ENCODE measurements around the gene PTPA. TPM values are rescaled to one million over a fixed set of nuclear protein-coding genes. Genes with fewer than 3 reads are reported as not detected.
"Not testable (repeated sequence)": the region's sequence is repeated elsewhere in the genome, so short reads cannot be mapped to it uniquely, and the experiment has no call there.

PTPA gene
- total RNA-seq, 1 donor from 2014 or later = 61.9 TPM

DNA sequence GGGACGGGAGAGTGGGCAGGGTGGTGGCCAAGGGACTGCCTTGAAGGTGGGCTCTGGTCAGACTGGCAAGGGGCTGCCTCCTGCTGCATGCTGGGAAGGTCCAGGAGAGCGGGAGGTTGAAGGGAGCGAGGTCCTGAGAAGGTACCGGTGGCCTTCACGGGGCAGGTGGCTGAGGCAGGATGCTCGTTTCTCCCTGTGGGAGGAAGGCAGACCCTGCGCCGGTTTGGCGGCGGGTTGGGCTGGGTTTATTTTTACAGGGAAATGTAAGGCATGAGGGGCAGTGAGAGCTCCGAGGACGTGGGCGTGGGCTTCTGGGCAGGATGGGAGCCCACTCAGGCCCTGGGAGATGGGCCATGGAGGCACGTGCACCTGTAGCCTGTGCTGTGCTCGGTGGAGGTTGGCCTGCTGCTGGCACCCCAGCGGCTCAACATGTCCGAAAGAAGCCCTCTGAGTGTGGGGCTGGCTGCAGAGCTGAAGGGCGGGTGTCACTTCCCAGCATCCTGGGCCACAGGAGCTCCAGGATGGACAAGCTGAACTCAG, 39.5 kb downstream of the PTPA start:
- no peak for DNase-seq (ENCODE audit: low spot score)

DNA sequence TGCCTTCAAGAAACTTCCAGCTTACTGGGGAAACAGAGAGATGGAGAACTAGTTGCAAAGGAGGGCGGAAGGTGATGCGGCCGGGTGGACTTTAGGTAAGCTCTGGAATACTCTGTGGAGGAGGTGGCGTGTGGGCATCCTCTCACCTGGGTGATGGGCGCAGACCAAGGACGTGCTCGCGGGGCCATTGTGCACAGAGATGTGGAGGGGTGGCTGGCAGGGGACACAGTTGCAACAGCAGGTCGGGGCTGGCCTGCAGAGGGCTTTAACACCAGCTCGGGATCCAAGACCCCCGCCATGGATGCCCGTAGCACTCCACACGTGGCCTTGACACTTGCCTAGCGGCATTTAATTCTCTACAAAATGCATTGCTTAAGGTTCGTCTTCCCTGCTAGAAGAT, 40.3 kb downstream of the PTPA start:
- no peak for DNase-seq (ENCODE audit: low spot score)

- DNase-seq (ENCODE audit: low spot score) = no peak
Observed at GRCh38 chr9:129154866-129155477, 43.8 kb downstream of the PTPA start.

DNA sequence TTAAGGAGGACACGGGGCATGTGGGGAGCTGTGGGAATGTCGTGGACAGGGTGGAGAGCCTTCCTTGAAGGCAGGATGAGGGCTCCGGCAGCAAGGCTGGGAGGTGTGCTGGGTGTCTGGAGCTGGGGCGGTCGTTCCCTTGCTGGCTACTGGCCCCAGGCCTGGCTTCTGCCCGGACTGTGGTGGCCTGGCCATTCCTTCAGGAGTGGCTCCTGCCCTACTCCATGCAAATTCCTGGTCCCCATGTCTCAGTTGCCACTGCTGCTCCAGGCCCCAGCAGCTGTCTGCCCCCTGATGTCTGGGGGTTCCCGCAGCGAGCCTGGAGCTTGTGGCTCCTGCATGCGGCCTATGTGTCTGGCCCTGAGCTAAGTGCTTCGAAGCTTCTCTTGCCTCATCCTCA, 44.9 kb downstream of the PTPA start:
- no peak for DNase-seq (ENCODE audit: low spot score)

GRCh38 chr9:129160712-129161533, 49.7 kb downstream of the PTPA start:
- no peak for DNase-seq (ENCODE audit: low spot score)

DNA sequence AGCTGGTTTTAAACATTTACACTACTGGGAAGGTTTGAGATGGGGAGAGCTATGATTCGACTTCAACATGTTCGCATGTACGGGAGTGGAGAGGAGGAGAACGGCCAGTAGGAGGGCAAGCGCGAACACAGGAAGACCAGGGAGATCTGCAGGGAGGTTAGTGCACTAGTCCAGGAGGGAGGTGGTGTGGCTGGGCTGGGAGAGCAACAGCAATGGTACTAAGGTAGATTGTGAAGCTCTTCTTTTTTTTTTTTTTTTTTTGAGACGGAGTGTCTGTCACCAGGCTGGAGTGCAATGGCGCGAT, 50.3 kb downstream of the PTPA start:
- DNase-seq (ENCODE audit: low spot score) = no peak

- DNase-seq (ENCODE audit: low spot score) = no peak
Observed at GRCh38 chr9:129162497-129163197, 51.4 kb downstream of the PTPA start.

DNA sequence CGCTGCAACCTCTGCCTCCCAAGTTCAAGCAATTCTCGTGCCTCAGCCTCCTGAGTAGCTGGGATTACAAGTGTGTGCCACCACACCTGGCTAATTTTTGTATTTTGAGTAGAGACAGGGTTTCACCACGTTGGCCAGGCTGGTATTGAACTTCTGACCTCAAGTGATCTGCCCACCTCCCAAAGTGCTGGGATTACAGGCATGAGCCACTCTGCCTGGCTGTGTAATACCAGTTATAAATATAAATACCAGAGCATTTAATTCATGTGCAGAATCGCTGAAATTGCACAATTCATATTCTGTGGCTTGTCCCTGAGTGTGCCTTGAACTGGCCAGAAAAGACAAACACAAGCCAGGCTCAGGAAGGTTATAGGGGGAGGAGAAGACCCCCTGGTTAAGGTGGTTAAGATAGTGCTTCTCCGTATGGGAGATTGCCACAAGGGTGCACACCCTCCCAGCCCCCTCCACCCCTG, 52.0 kb downstream of the PTPA start:
- DNase-seq (ENCODE audit: low spot score) = not testable (repeated sequence)

DNA sequence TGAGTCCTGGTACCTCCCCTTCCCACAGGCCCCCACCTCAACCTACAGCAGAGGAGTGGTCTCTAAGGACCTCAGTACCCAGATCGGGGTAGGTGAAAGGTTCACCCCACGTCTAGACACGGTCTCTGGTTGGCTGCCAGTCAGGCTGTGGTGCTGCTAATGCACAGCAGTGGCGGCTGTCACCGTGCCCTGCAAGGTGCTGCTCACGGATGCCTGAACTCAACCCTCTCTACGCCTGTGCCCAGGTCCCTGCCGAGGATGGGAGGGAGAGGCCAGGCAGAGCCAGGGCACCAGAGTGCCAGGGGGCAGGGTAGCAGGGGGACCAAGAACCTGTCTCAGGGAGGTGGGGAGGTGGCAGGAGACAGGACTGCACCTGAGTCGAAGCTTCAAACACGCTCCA, 52.5 kb downstream of the PTPA start:
- no peak for DNase-seq (ENCODE audit: low spot score)

GRCh38 chr9:129164246-129164930, 53.2 kb downstream of the PTPA start:
- DNase-seq (ENCODE audit: low spot score) = no peak

GRCh38 chr9:129165198-129165597, 54.0 kb downstream of the PTPA start:
- DNase-seq (ENCODE audit: low spot score) = no peak

GRCh38 chr9:129166623-129167557, 55.7 kb downstream of the PTPA start:
- no peak for DNase-seq (ENCODE audit: low spot score)

- no peak for DNase-seq (ENCODE audit: low spot score)
Observed at GRCh38 chr9:129170229-129170628, 59.0 kb downstream of the PTPA start.

- no peak for DNase-seq (ENCODE audit: low spot score)
Observed at GRCh38 chr9:129171993-129172751, 61.0 kb downstream of the PTPA start.

DNA sequence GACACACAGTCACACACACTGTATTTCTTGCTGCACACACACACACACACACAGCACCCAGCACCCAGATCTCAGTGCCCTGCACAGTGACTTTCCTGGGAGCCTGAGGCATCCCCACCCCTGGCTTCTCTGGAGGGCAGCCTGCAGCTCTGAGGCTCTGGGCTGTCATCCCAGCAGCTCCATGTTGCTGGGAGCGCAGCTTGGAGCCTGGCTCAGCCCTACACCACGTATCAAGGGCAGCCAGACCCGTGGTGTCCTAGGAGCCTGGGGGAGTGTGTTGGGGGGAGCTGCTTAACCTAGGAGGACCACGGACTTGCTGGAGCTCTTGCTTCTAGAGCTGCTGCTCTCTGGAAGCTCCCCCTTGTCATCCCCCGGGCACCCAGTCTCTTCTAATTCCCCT, 61.6 kb downstream of the PTPA start:
- DNase-seq (ENCODE audit: low spot score) = no peak

DNA sequence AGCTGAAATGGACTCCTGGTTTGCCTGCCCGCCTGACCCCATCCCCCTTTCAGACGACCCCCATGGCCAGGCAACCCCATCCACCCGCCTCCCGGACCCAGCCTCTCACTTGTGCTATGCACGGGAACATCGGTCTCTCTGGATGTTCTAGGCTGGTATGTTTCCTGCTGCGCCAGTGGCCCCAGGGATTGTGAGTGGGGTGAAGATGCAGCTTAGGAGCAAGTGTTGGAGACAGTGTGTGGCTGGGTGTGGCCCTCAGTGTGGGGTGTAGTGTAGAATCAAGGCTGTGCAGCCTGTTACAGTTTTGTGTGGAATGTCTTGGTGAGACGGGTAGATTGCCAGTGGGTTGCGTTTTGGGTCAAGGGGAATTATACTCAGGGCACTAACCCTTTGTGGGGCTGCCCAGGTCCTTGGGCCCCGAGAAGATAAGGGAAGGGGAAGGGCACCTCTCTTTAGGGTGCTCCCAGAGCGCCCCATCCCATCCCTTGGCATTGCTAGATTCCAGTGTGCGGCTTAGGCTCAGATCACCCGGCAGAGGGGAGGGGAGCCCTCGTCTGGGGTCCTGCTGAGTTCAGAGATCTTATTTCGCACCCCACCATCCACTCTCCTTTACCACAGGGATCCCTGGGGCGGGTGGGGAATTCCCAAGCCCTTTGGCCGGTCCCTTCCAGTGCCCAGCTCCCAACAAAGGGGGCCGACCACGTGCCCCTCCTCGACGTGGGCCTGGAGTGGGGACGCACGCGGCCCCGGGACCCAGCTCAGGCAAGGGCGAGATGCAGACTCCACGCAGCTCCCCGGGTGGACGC, 62.3 kb downstream of the PTPA start:
- no peak for DNase-seq (ENCODE audit: low spot score)

GRCh38 chr9:129174102-129174723, 63.0 kb downstream of the PTPA start:
- DNase-seq (ENCODE audit: low spot score) = peak; percentile 97

Data from mesenteric fat pad (tissue), 1 donor.